ENCODE results near the gene FCHSD2. TPM values are rescaled to one million over a fixed set of nuclear protein-coding genes. Genes with fewer than 3 reads are reported as not detected.

The FCHSD2 gene
- total and polyA plus RNA-seq, 2 of the 13 experiments (the other 11 are each of a cell fraction or from before 2014, with no cell fraction given), result 20.5 to 24.8 TPM

DNA sequence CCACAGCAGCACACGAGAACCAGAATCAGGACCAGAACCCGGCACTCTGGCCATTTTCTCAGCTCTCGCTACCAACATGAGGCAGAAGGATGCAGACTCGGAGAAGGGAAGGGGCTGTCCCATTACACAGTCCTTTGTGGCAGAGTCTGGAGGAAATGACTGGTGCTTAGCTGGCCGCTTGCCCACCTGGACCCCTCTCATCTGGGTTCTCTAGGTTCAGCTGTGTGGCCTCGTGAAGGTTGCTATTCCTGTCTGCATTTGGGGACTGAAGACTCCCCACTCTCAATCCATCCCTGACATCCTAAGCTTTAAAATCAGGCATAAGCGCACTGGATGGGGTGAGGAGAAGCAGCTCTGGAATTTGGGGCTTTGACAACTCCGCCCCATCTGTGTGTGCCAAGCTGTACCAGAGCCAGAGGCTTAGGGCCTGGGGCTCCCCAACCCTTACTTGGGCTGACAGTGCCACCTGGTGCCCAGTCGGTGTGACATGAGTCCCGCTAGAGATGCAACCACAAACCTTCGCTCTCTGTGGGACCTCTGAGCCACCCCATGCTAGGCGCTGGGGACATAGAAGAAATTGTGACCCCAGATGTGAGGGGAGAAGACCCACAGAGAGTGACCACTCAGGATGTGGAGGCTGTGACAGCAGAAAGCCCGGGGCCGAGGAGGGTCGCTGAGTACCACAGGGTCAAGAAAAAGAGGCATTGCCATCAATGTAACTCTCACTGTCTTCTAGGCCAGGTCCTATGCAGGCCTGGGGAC lies 35.8 kb upstream of the FCHSD2 start (continued):
- TF ChIP-seq, protein P1, sequence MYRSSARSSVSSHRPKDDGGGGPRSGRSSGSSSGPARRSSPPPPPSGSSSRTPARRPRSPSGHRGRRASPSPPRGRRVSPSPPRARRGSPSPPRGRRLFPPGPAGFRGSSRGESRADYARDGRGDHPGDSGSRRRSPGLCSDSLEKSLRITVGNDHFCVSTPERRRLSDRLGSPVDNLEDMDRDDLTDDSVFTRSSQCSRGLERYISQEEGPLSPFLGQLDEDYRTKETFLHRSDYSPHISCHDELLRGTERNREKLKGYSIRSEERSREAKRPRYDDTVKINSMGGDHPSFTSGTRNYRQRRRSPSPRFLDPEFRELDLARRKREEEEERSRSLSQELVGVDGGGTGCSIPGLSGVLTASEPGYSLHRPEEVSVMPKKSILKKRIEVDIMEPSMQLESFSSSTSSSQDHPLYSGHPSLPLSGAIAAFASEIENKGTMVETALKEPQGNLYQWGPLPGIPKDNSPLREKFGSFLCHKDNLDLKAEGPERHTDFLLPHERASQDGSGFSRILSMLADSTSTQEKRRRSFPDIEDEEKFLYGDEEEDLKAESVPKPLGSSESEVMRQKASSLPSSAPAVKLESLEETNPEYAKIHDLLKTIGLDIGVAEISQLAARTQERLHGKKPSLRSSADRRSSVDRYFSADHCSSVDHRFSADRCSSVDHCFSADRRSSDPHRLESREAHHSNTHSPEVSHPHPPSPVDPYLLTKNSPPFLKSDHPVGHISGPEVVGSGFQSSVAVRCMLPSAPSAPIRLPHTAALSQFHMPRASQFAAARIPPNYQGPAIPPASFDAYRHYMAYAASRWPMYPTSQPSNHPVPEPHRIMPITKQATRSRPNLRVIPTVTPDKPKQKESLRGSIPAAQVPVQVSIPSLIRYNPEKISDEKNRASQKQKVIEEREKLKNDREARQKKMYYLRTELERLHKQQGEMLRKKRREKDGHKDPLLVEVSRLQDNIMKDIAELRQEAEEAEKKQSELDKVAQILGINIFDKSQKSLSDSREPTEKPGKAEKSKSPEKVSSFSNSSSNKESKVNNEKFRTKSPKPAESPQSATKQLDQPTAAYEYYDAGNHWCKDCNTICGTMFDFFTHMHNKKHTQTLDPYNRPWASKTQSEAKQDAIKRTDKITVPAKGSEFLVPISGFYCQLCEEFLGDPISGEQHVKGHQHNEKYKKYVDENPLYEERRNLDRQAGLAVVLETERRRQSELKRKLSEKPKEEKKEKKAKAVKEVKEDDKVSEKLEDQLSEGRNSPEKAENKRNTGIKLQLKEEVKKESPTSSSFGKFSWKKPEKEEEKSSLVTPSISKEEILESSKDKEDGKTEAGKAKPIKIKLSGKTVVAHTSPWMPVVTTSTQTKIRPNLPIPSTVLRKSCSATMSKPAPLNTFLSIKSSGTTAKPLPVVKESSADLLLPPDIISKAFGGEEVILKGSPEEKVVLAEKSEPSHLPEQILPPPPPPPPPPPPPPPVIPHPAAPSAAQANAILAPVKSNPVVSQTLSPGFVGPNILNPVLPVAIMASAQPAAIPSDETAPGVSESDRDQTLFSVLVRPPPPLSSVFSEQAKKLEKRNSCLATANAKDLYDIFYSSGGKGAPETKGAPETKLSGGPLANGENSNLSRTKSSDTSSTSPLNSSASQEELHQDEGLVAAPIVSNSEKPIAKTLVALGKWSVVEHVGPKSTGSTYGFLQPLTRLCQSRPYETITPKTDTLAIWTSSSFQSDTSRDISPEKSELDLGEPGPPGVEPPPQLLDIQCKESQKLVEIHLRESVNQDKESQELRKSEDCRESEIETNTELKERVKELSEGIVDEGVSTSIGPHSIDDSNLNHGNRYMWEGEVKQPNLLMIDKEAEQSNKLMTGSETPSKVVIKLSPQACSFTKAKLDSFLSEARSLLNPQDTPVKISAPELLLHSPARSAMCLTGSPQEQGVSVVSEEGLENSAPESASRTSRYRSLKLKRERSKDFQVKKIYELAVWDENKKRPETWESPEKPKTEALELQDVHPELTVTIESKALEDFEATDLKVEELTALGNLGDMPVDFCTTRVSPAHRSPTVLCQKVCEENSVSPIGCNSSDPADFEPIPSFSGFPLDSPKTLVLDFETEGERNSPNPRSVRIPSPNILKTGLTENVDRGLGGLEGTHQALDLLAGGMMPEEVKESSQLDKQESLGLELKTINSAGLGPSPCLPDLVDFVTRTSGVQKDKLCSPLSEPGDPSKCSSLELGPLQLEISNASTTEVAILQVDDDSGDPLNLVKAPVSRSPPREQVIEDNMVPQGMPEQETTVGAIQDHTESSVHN (CRISPR knock-in tag; IDR thresholded peaks at IDR 0.05), result no peak; the same call in 1 of the 2 replicates
- TF ChIP-seq NRL (CRISPR knock-in tag; IDR thresholded peaks at IDR 0.05; ENCODE audit: borderline replicate concordance) (no peak), EHMT2 (IDR thresholded peaks at IDR 0.05; ENCODE audit: borderline replicate concordance, low read depth, low read length) (no peak), ZFP90 (CRISPR knock-in tag; IDR thresholded peaks at IDR 0.05; ENCODE audit: borderline replicate concordance) (no peak), ASH2L (IDR thresholded peaks at IDR 0.05; ENCODE audit: insufficient read length, low read depth, low read length) (no peak), TEAD3 (CRISPR knock-in tag; optimal IDR thresholded peaks at IDR 0.05; ENCODE audit: borderline replicate concordance) (peak; percentile 51), ISX (CRISPR knock-in tag; conservative IDR thresholded peaks at IDR 0.05) (no peak), GTF2F1 (IDR thresholded peaks at IDR 0.05; ENCODE audit: low read length) (no peak), GFI1 (CRISPR knock-in tag; IDR thresholded peaks at IDR 0.05; ENCODE audit: borderline replicate concordance) (no peak), NR2F6 (IDR thresholded peaks at IDR 0.05) (no peak), NR2F6 (CRISPR knock-in tag; IDR thresholded peaks at IDR 0.05) (peak; percentile 42; the same call in 1 of the 2 replicates), ZNF569 (CRISPR knock-in tag; IDR thresholded peaks at IDR 0.05; ENCODE audit: borderline replicate concordance) (no peak), NCOA5 (CRISPR knock-in tag; IDR thresholded peaks at IDR 0.05) (no peak)
- TF ChIP-seq, protein P2, sequence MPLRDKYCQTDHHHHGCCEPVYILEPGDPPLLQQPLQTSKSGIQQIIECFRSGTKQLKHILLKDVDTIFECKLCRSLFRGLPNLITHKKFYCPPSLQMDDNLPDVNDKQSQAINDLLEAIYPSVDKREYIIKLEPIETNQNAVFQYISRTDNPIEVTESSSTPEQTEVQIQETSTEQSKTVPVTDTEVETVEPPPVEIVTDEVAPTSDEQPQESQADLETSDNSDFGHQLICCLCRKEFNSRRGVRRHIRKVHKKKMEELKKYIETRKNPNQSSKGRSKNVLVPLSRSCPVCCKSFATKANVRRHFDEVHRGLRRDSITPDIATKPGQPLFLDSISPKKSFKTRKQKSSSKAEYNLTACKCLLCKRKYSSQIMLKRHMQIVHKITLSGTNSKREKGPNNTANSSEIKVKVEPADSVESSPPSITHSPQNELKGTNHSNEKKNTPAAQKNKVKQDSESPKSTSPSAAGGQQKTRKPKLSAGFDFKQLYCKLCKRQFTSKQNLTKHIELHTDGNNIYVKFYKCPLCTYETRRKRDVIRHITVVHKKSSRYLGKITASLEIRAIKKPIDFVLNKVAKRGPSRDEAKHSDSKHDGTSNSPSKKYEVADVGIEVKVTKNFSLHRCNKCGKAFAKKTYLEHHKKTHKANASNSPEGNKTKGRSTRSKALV (CRISPR knock-in tag; IDR thresholded peaks at IDR 0.05), result no peak
- TF ChIP-seq, protein P3, sequence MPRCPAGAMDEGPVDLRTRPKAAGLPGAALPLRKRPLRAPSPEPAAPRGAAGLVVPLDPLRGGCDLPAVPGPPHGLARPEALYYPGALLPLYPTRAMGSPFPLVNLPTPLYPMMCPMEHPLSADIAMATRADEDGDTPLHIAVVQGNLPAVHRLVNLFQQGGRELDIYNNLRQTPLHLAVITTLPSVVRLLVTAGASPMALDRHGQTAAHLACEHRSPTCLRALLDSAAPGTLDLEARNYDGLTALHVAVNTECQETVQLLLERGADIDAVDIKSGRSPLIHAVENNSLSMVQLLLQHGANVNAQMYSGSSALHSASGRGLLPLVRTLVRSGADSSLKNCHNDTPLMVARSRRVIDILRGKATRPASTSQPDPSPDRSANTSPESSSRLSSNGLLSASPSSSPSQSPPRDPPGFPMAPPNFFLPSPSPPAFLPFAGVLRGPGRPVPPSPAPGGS (CRISPR knock-in tag; IDR thresholded peaks at IDR 0.05), result peak; percentile 66; the same call in 1 of the 2 replicates
- TF ChIP-seq, protein P4, sequence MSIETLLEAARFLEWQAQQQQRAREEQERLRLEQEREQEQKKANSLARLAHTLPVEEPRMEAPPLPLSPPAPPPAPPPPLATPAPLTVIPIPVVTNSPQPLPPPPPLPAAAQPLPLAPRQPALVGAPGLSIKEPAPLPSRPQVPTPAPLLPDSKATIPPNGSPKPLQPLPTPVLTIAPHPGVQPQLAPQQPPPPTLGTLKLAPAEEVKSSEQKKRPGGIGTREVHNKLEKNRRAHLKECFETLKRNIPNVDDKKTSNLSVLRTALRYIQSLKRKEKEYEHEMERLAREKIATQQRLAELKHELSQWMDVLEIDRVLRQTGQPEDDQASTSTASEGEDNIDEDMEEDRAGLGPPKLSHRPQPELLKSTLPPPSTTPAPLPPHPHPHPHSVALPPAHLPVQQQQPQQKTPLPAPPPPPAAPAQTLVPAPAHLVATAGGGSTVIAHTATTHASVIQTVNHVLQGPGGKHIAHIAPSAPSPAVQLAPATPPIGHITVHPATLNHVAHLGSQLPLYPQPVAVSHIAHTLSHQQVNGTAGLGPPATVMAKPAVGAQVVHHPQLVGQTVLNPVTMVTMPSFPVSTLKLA (IDR thresholded peaks at IDR 0.05), result no peak
